ENCODE data around the gene TNS1. TPM values are rescaled to one million over a fixed set of nuclear protein-coding genes. Genes with fewer than 3 reads are reported as not detected.

Gene TNS1
- total RNA-seq, 2 donors from 2014 or later, result 168 to 174 TPM

- Histone ChIP-seq H3K27ac (no peak overlapping the region), H3K27me3 (no peaks in the 10 kb centered on the region), H3K9me3 (peaks cover 0 to 8% (median 0%) of the 10 kb centered on the region in 3 donors), H3K36me3 (replicated peaks in 1 of 2; ENCODE audit: insufficient read depth in 1 of 2, low read depth in 2 of 2) (no peaks in the 10 kb centered on the region), H3K4me1 (no peaks in the 10 kb centered on the region), H3K4me3 (no peak overlapping the region)
- no peak for DNase-seq
- intact Hi-C loops (cut with DNase I), result no loop called here
- ATAC-seq, result no peak
- TF ChIP-seq CTCF (IDR thresholded peaks at IDR 0.05), result no peak
- 89 to 91% methylated on average over 4 of the region's 4 CpGs for WGBS, 2 donors
Observed at GRCh38 chr2:217766356-217766755, 236.4 kb downstream of the TNS1 start.

GRCh38 chr2:217761645-217762277, 241.0 kb downstream of the TNS1 start:
- peaks cover 0 to 8% (median 0%) of the 10 kb centered on the region in 3 donors for H3K9me3 ChIP-seq
- intact Hi-C loops (cut with DNase I), result no loop called here
- TF ChIP-seq CTCF (IDR thresholded peaks at IDR 0.05), result no peak
- no peak for TF ChIP-seq POLR2A (IDR thresholded peaks at IDR 0.05)

GRCh38 chr2:217759991-217760390, 242.8 kb downstream of the TNS1 start:
- peaks cover 6% of the 10 kb centered on the region for H3K4me1 ChIP-seq
- no peak for TF ChIP-seq CTCF (IDR thresholded peaks at IDR 0.05)
- 66 to 80% methylated on average over 2 of the region's 2 CpGs for WGBS, 2 donors
- H3K9me3 ChIP-seq, result peaks cover 0 to 8% (median 0%) of the 10 kb centered on the region in 3 donors
- ATAC-seq (no peak), DNase-seq (no peak)
- H3K36me3 ChIP-seq (replicated peaks in 1 of 2; ENCODE audit: insufficient read depth in 1 of 2, low read depth in 2 of 2), result no peaks in the 10 kb centered on the region
- H3K27ac ChIP-seq, result no peak overlapping the region
- intact Hi-C loops (cut with DNase I), result no loop called here
- H3K27me3 ChIP-seq, result no peaks in the 10 kb centered on the region
- no peak overlapping the region for H3K4me3 ChIP-seq

More at GRCh38 chr2:217761645-217762277, 241.0 kb downstream of the TNS1 start:
- H3K4me1 ChIP-seq, result peaks cover under 1% of the 10 kb centered on the region
- no peaks in the 10 kb centered on the region for H3K36me3 ChIP-seq (replicated peaks in 1 of 2; ENCODE audit: insufficient read depth in 1 of 2, low read depth in 2 of 2)
- no peaks in the 10 kb centered on the region for H3K27me3 ChIP-seq
- no peak overlapping the region for H3K4me3 ChIP-seq
- DNase-seq, result no peak
- 93 to 97% methylated on average over 1 of the region's 1 CpG for WGBS, 2 donors
- no peak for ATAC-seq
- H3K27ac ChIP-seq, result no peak overlapping the region

- WGBS, 2 donors, result 77 to 89% methylated on average over 2 of the region's 2 CpGs
- no peaks in the 10 kb centered on the region for H3K27me3 ChIP-seq
- H3K27ac ChIP-seq, result no peak overlapping the region
- intact Hi-C loops (cut with DNase I), result no loop called here
- no peak overlapping the region for H3K4me3 ChIP-seq
- ATAC-seq (no peak), DNase-seq (no peak)
- H3K36me3 ChIP-seq (replicated peaks in 1 of 2; ENCODE audit: insufficient read depth in 1 of 2, low read depth in 2 of 2), result no peaks in the 10 kb centered on the region
- TF ChIP-seq POLR2A (IDR thresholded peaks at IDR 0.05) (no peak), CTCF (IDR thresholded peaks at IDR 0.05) (no peak)
- H3K9me3 ChIP-seq, result peaks cover 0 to 6% (median 0%) of the 10 kb centered on the region in 3 donors
- H3K4me1 ChIP-seq, result peaks cover 6% of the 10 kb centered on the region
Observed at GRCh38 chr2:217757108-217757463, 245.7 kb downstream of the TNS1 start.
